CD4-positive, alpha-beta memory T cell (primary cell): ENCODE measurements around the gene MKNK1. TPM values are rescaled to one million over a fixed set of nuclear protein-coding genes. Genes with fewer than 3 reads are reported as not detected.
A peak's percentile ranks its signal among the peaks of the same experiment; 100 is the strongest.

Source experiments
- CTCF ChIA-PET: fragments of 350-600 bp; sonication (Branson Sonifier 250); formaldehyde crosslinking; loops from one replicate; lab custom pipeline; 2021; ENCODE audit warnings: inconsistent platforms; ENCODE audit not compliant: partially characterized antibody; lab: Charles Lee
- POLR2A ChIA-PET: fragments of 350-600 bp; sonication (Branson Sonifier 250); formaldehyde crosslinking; loops from one replicate; lab custom pipeline; 2021; ENCODE audit not compliant: partially characterized antibody; lab: Charles Lee
- DNase-seq, 5 donors: peaks; one replicate each; pipeline versions ENCODE4 v3.0.0 to v3.0.0-alpha.2; 2020 to 2022; ENCODE audit warnings: mixed read lengths in 1 of 5
- H3K27ac ChIP-seq: one replicate; pipeline ENCODE4 v1.7.0; 2013; ENCODE audit warnings: low read depth, low read length
- H3K27me3 ChIP-seq: 2 replicates; pipeline ENCODE4 v1.7.0; 2013; ENCODE audit warnings: mild to moderate bottlenecking, low read length, moderate library complexity; ENCODE audit not compliant: insufficient read depth
- H3K36me3 ChIP-seq: 2 replicates; pipeline ENCODE4 v1.7.0; 2013; ENCODE audit warnings: mild to moderate bottlenecking, low read length, moderate library complexity; ENCODE audit not compliant: insufficient read depth
- H3K4me1 ChIP-seq: 2 replicates; pipeline ENCODE4 v1.7.0; 2013; ENCODE audit warnings: mild to moderate bottlenecking, low read length, moderate library complexity; ENCODE audit not compliant: insufficient read depth
- H3K4me3 ChIP-seq, 2 donors: one replicate each; pipeline ENCODE4 v1.7.0; 2013; ENCODE audit warnings: low read length in 2 of 2, mild to moderate bottlenecking in 1 of 2
- H3K9me3 ChIP-seq, 2 donors: one replicate each; pipeline ENCODE4 v1.7.0; 2013; ENCODE audit warnings: low read length in 2 of 2, control low read depth in 1 of 2; ENCODE audit not compliant: control insufficient read depth in 1 of 2
- H3K27ac Mint-ChIP-seq, 7 donors: one replicate each; pipeline ENCODE4 v1.8.0; 2020 to 2021; ENCODE audit warnings: mixed read lengths in 7 of 7, mild to moderate bottlenecking in 6 of 7, inconsistent platforms in 3 of 7, moderate library complexity in 3 of 7
- H3K27me3 Mint-ChIP-seq, 2 donors: one replicate each; pipeline ENCODE4 v1.8.0; 2020 to 2021; ENCODE audit warnings: mixed read lengths in 2 of 2
- H3K36me3 Mint-ChIP-seq, 2 donors: one replicate each; pipeline ENCODE4 v1.8.0; 2020 to 2021; ENCODE audit warnings: mixed read lengths in 2 of 2, inconsistent platforms in 1 of 2, mild to moderate bottlenecking in 1 of 2
- H3K4me1 Mint-ChIP-seq, 4 donors: one replicate each; pipeline ENCODE4 v1.8.0; 2020 to 2021; ENCODE audit warnings: mixed read lengths in 4 of 4, mild to moderate bottlenecking in 1 of 4
- H3K4me3 Mint-ChIP-seq, 8 donors: one replicate each; pipeline ENCODE4 v1.8.0; 2020 to 2021; ENCODE audit warnings: mixed read lengths in 8 of 8, mild to moderate bottlenecking in 7 of 8, moderate library complexity in 6 of 8, inconsistent platforms in 3 of 8
- H3K9me3 Mint-ChIP-seq, 8 donors: one replicate each; pipeline ENCODE4 v1.8.0; 2020 to 2021; ENCODE audit warnings: mixed read lengths in 8 of 8, mild to moderate bottlenecking in 5 of 8, inconsistent platforms in 3 of 8, moderate library complexity in 1 of 8
- intact Hi-C: fragments of 100-400 bp; cut with micrococcal nuclease; formaldehyde crosslinking; loops from one replicate; pipeline ENCODE4 v1.15.1; 2023
- polyA plus RNA-seq, 2 donors: library from polyadenylated mRNA; unstranded; fragments of 300-500 nt; fragmentation: Illumina TruSeq; gene quantifications; one replicate each; pipeline ENCODE4 v1.2.3, GENCODE V29; 2021
- total RNA-seq, 2 experiments: library from RNA; stranded (reverse); gene quantifications; one replicate each; pipeline ENCODE4 v1.2.3, GENCODE V29; 2021

MKNK1 gene
- total and polyA plus RNA-seq, 4 experiments from 2014 or later, result 29.3 to 54.9 (median 43.8) TPM

DNA sequence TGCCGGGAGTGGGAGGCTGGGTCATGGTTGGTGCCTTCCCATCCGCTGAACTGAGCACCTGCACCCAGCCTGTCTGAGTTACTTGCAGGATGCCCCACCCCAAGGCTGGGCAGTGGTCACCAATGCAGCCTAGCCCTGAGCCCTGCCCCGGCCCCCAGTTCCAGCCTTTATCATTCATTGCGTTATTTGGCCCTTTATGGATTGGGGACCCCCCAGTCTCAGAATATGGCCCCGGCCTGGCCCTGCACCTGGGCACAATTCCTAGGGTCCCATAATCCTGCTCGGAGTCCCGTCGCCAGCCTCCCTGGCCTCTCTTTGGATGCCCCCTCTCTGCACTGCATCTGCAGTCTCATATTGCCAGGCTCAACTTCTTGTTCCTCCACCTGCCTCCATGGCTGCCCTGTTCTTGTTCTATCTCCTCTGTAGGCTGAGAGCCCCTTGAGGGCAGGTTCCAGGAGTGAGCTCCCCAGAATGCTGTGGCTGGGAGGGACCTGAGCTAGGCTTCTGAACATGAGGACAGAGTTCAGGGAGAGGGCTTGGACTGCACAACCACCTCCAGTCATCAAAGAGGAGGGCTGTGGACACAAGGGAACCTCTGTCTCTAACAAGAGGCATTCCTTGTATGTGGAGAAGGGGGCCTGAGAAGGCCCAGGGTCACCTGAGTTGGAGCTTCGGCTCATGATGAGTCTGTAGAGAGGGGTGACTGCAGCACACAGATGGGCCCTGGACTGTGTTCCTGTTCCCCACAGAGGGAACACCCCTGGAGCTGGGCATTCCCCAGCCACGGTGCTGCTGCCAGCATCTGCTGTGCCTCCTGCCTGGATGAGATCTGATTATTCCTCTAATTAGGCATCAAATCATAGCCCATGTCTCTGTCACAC, 51.5 kb downstream of the MKNK1 start:
- Mint-ChIP-seq H3K36me3 (peaks cover 0 to under 1% of the 10 kb centered on the region in 2 donors), H3K9me3 (peaks cover 0 to 2% (median 0%) of the 10 kb centered on the region in 8 donors), H3K27ac (peak overlapping the region in 2 of 7 donors; percentile 29 to 73), H3K4me1 (peaks cover 11 to 26% (median 15%) of the 10 kb centered on the region in 4 donors), H3K27me3 (peaks cover 2 to 9% of the 10 kb centered on the region in 2 donors), H3K4me3 (no peak overlapping the region)
- intact Hi-C loops, result no loop called here
- no peak for DNase-seq
- no peak overlapping the region for H3K27ac ChIP-seq
- no peaks in the 10 kb centered on the region for H3K36me3 ChIP-seq
- H3K4me3 ChIP-seq, result no peak overlapping the region
- POLR2A ChIA-PET, result no interaction called here
- CTCF ChIA-PET, result no interaction called here
- H3K9me3 ChIP-seq, result no peaks in the 10 kb centered on the region
- H3K4me1 ChIP-seq, result peaks cover 17% of the 10 kb centered on the region
- H3K27me3 ChIP-seq, result no peaks in the 10 kb centered on the region

DNA sequence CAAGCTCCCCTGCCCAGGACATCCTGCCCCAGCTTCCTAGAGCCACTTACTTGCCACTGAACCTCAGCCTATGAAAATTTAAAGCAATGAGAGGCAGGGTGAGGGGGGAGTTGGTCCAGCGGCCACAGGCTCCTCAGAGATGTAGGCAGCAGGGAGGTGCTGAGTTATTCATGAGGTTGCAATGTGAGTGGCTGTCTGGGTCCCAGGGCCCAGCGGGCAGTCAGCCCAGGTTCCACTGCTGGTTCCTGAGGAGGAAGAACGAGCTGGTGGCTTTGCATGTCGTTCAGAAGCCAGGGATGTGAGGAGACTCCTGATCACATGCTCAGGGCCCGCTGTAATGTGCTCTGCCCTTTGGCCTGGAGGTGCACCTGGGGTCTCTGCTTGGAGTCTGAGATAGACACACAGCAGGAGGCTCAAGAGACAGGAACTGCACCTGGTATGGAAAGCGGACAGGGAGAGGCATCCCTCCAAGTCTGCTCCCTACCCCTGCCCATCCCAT, 52.4 kb downstream of the MKNK1 start, which contains the start of gene KNCN:
Gene KNCN (minus strand): TSS at position 51 of the 499 bp plus-strand sequence. CDS start 432 bp downstream, outside the sequence.
- no peaks in the 10 kb centered on the region for H3K36me3 ChIP-seq
- CTCF ChIA-PET, result no interaction called here
- POLR2A ChIA-PET, result no interaction called here
- no peak within 1 kb of the TSS for H3K27ac ChIP-seq
- no peaks in the 10 kb centered on the region for H3K9me3 ChIP-seq
- no peaks in the 10 kb centered on the region for H3K27me3 ChIP-seq
- intact Hi-C loops, result no loop called here
- Mint-ChIP-seq H3K4me1 (peaks cover 11 to 26% (median 15%) of the 10 kb centered on the region in 4 donors), H3K9me3 (peaks cover 0 to under 1% (median 0%) of the 10 kb centered on the region in 8 donors), H3K4me3 (no peak within 1 kb of the TSS), H3K36me3 (no peaks in the 10 kb centered on the region), H3K27me3 (peaks cover 5 to 15% of the 10 kb centered on the region in 2 donors), H3K27ac (peak within 1 kb of the TSS in 5 of 7 donors; percentile 24 to 73 (median 54))
- DNase-seq, result no peak
- H3K4me3 ChIP-seq, result no peak within 1 kb of the TSS
- H3K4me1 ChIP-seq, result peaks cover 17% of the 10 kb centered on the region

DNA sequence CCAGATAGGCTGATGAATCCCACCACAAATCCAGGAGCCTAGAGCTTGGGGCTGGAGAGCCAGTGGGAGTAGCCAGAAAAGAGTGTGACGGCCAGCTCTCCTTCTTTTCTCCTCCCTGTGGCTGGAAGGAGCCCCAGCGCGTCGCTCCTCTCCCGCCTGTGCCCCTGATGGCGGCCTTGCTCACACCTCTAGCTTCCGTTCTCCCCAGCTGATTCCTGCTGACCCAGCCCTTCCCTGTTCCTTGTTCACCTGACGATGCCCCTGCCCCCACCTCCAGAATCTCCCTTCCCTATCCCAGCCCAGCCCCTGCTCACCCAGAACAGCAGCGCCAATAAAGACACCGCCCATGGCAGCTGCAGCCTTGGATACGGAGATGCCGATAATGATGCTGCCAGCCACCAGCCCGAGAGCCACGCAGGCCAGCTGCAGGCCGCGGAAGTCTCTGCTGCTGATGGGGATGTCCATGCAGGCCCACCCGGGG, 53.3 kb downstream of the MKNK1 start:
- Histone ChIP-seq H3K36me3 (no peaks in the 10 kb centered on the region), H3K4me3 (no peak overlapping the region), H3K27me3 (no peaks in the 10 kb centered on the region), H3K4me1 (peaks cover 17% of the 10 kb centered on the region), H3K27ac (no peak overlapping the region), H3K9me3 (no peaks in the 10 kb centered on the region)
- intact Hi-C loops, result no loop called here
- Mint-ChIP-seq H3K4me3 (no peak overlapping the region), H3K27ac (peak overlapping the region in 4 of 7 donors; percentile 24 to 73 (median 44)), H3K27me3 (peaks cover 13 to 18% of the 10 kb centered on the region in 2 donors), H3K36me3 (no peaks in the 10 kb centered on the region), H3K9me3 (no peaks in the 10 kb centered on the region), H3K4me1 (peaks cover 11 to 26% (median 15%) of the 10 kb centered on the region in 4 donors)
- POLR2A ChIA-PET, result no interaction called here
- no peak for DNase-seq
- CTCF ChIA-PET, result no interaction called here

DNA sequence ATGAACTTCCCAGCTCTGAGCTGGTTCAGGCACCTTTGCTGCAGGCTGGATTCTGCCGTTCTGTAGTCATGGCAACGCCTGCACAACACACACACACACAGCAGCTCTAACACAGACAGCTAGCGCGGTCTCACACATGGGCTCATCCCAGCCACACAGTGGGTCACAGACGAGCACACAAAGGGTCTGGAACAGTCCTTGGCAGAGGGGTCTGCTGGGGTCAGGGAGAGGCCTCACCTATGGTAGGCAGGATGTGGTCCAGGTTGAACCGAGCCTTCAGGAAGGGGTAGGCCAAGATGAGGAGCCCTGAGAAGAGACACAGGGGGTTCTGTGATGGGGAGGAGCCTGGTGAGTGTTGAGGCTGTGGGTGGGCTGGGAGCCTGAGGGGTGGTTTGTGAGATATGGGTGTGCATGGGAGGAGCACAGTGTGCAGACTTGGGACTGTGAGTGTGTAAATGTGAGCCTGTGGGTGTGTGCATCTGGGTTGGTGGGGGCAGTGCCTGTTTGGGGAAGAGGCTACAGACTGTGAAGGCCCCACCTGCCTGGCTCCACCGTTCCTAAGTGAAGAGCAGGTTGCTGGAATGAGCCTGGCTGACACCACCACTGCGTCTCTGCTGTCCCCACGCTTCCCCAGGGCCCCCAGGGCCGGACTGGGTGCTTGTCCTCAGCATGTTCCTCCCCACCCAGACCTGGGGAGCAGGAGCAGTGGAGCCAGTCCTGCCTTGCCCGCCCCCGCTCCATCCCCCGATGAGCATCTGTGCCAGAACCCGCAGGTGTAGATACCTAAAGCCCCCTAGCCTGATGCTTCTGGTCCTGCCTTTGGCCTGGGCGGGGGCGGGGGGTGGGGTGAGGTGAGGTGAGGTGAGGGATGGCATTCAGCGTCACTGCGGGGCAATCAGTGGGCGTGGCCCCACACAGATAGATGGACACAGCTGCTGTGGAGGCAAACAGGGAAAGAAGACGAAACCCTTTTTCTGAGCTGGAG, 54.1 kb downstream of the MKNK1 start:
- peaks cover 7% of the 10 kb centered on the region for H3K27me3 ChIP-seq
- ChIA-PET POLR2A (no interaction called here), CTCF (interaction anchor here (0.8 to 2.5 kb wide), 4 partner anchors 10 to 175 kb away, joined by 3 to 11 read pairs (median 4); partner anchors contain the start of gene MKNK1)
- no peaks in the 10 kb centered on the region for H3K9me3 ChIP-seq
- Mint-ChIP-seq H3K4me3 (peak overlapping the region in 6 of 8 donors; percentile 17 to 54 (median 38)), H3K27me3 (peaks cover 20 to 26% of the 10 kb centered on the region in 2 donors), H3K4me1 (peaks cover 11 to 26% (median 15%) of the 10 kb centered on the region in 4 donors), H3K36me3 (no peaks in the 10 kb centered on the region), H3K27ac (peak overlapping the region; percentile 78 to 96 (median 92)), H3K9me3 (no peaks in the 10 kb centered on the region)
- peaks cover 19% of the 10 kb centered on the region for H3K4me1 ChIP-seq
- peak; percentile 55 to 85 (median 76) for DNase-seq
- no peak overlapping the region for H3K27ac ChIP-seq
- no peaks in the 10 kb centered on the region for H3K36me3 ChIP-seq
- intact Hi-C loops, result loop anchor here (2.0 to 5.0 kb wide), 2 partner anchors 17 to 177 kb away; no protein-coding TSS in a partner anchor
- no peak overlapping the region for H3K4me3 ChIP-seq

DNA sequence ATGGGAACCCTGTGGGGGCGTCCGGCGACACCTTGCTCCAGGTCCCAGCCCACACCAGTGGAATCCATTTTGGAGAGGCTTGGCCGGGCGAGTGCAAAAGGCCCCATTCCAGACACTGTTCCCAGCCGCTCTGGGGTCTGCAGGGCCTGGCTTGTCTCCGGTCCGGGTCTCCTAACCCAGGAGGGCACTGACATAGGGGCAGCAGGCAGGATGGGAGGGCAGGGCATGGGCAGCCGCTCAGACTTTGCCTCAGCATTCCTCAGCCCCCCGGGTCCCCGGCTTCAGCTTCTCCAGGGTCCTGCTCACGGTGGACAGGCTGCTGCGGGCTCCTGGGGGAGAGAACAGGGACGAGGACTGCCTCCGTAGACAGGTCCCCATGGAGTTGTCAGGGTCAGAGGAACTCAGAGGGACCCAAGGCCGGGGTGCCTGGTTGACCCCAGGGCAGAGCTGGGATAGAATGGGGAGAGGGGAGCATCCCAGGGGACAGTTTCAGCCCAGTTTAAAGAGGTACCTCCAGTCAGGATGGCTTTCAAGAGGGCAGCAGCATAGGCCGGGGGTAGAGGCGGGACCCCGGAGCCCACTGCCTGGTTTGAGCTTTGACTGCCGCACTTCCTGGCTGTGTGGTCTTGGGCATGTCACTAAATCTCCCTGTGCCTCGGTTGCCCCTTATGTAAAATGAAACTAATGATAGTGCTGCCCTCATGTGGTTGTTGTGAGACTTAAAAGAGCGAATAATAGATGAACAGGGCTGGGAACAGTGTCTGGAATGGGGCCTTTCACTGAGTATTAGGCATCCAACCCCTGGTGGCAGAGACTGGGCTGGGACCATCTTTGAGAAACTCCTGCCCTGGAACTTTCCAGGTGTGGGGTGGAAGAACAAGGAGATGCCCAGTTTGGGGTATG, 56.3 kb downstream of the MKNK1 start:
- Histone ChIP-seq H3K4me1 (peaks cover 26% of the 10 kb centered on the region), H3K36me3 (no peaks in the 10 kb centered on the region), H3K27me3 (peaks cover 14% of the 10 kb centered on the region), H3K4me3 (no peak overlapping the region), H3K9me3 (no peaks in the 10 kb centered on the region), H3K27ac (no peak overlapping the region)
- peak overlapping the region in 2 of 8 donors; percentile 41 to 46 for H3K4me3 Mint-ChIP-seq
- POLR2A ChIA-PET, result interaction anchor here (0.9 kb wide), 1 partner anchor 14 kb away, joined by 3 read pairs; no protein-coding TSS in a partner anchor
- H3K9me3 Mint-ChIP-seq, result no peaks in the 10 kb centered on the region
- intact Hi-C loops, result loop anchor here (2.0 to 5.0 kb wide), 2 partner anchors 15 to 180 kb away; no protein-coding TSS in a partner anchor
- CTCF ChIA-PET, result interaction anchor here (0.8 to 2.5 kb wide), 9 partner anchors 9 to 177 kb away, joined by 3 to 11 read pairs (median 3); partner anchors contain the start of genes EFCAB14 and MOB3C
- no peaks in the 10 kb centered on the region for H3K36me3 Mint-ChIP-seq
- DNase-seq, result peak in 4 of 5 donors; percentile 21 to 30 (median 26)
- H3K27ac Mint-ChIP-seq, result peak overlapping the region in 5 of 7 donors; percentile 21 to 87 (median 62)
- peaks cover 13 to 34% (median 19%) of the 10 kb centered on the region in 4 donors for H3K4me1 Mint-ChIP-seq
- peaks cover 33 to 35% of the 10 kb centered on the region in 2 donors for H3K27me3 Mint-ChIP-seq

DNA sequence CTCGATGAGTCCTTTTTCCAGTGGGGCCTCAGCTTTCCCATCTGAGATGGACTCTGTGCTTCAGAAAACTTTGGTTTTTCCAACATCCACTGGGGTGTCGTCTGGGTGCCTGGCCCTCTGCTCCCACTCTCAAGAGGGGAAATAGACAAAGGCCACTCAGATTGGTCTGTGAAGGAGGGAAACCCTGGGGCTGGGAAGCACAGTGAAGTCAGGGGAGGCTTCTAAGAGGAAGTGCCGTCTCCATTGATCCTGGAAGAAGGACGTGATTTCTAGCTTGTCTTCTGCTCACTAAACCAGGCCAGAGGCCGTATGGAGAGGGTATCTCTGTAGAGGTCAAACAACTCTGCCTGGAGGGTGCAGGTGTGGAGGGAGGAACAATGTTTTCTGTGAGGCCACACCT, 57.9 kb downstream of the MKNK1 start:
- POLR2A ChIA-PET, result no interaction called here
- H3K27me3 ChIP-seq, result peaks cover 14% of the 10 kb centered on the region

More for the DNA sequence above, 57.9 kb downstream of the MKNK1 start:
- Mint-ChIP-seq H3K4me1 (peaks cover 13 to 34% (median 19%) of the 10 kb centered on the region in 4 donors), H3K9me3 (no peaks in the 10 kb centered on the region), H3K36me3 (no peaks in the 10 kb centered on the region), H3K27ac (no peak overlapping the region), H3K27me3 (peaks cover 38 to 41% of the 10 kb centered on the region in 2 donors), H3K4me3 (no peak overlapping the region)
- intact Hi-C loops, result loop anchor here (5.0 kb wide), 1 partner anchor 181 kb away; no protein-coding TSS in a partner anchor
- Histone ChIP-seq H3K27ac (no peak overlapping the region), H3K36me3 (no peaks in the 10 kb centered on the region), H3K4me3 (no peak overlapping the region), H3K9me3 (no peaks in the 10 kb centered on the region), H3K4me1 (peaks cover 26% of the 10 kb centered on the region)
- CTCF ChIA-PET, result interaction anchor here (1.0 to 1.5 kb wide), 2 partner anchors 11 to 14 kb away, joined by 3 to 4 read pairs; a partner anchor contains a TSS
- no peak for DNase-seq
